Measurements from ENCODE around the gene TTLL13.

GRCh38 chr15:90240856-90241255 is 8.5 kb upstream of the TTLL13 start:
- TF ChIP-seq CTCF (conservative IDR thresholded peaks at IDR 0.05; ENCODE audit: low read depth, low read length): no peak
- no peak for TF ChIP-seq EZH2phosphoT487 (IDR thresholded peaks at IDR 0.05; ENCODE audit: borderline replicate concordance, low read length)
